IPS DF 4.7 (cell line): ENCODE results near the gene AMBRA1.

Experiments used
- DNase-seq: peaks from one replicate; pipeline ENCODE4 v3.0.0-alpha.2; 2013; ENCODE audit warnings: low spot score; ENCODE audit errors: extremely low read depth

Gene AMBRA1

GRCh38 chr11:46402957-46403902 lies 190.6 kb downstream of the AMBRA1 start:
- no peak for DNase-seq

GRCh38 chr11:46397526-46397925 lies 196.3 kb downstream of the AMBRA1 start:
- no peak for DNase-seq

- no peak for DNase-seq
Measured at GRCh38 chr11:46393759-46394158, 200.1 kb downstream of the AMBRA1 start.

GRCh38 chr11:46393231-46393616 lies 200.6 kb downstream of the AMBRA1 start:
- no peak for DNase-seq

GRCh38 chr11:46392421-46393230 lies 201.2 kb downstream of the AMBRA1 start:
- DNase-seq = no peak

GRCh38 chr11:46391578-46392420 lies 202.0 kb downstream of the AMBRA1 start, which contains the start of gene CHRM4:
TSS of gene CHRM4 (minus strand) at chr11:46391776. CDS start at chr11:46386557, 5,219 bp downstream.
- DNase-seq = no peak

- DNase-seq = no peak
Measured at GRCh38 chr11:46391186-46391577, 202.6 kb downstream of the AMBRA1 start.

- DNase-seq = no peak
Measured at GRCh38 chr11:46390331-46391171, 203.3 kb downstream of the AMBRA1 start.

- no peak for DNase-seq
Measured at GRCh38 chr11:46389450-46390330, 204.1 kb downstream of the AMBRA1 start.

DNA sequence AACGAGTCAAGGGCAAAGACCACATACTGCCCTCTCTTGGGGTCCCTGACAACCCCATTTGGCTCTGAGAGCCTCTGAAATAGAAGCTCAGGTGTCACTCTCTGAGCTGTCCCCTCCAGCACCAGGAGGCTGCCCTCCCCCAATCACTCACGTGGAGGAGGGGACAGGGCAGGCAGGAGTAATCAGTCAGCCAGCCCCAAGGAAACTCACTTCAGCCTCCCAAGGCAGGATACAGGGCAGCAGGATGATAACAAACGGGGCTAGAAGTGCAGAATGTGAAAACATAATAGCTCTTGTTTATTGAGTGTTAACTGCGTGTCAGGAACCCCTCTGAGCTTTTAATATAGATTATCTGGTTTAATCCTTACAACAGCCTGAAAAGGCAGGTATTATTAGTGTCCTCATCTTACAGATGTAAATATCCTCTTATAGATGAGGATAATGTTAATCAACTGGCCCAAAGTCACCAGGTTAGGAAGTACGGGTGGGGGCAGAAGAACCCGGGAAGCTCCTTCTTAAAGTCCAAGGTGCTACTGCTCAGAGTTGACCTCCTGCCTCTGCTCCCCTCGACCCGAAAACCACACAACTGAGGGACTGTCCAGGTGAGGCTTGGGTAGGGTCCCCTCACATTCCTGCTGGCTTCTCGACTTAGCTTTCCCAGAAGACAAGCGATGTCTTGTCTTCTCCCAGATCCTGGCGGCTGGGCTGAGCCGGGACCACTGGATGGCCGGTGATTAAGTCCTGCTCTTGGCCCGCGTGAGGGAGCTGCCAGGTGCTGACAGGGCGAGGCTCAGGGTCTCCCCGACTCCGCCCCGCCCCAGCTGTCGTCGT lies 205.0 kb downstream of the AMBRA1 start:
- no peak for DNase-seq

DNA sequence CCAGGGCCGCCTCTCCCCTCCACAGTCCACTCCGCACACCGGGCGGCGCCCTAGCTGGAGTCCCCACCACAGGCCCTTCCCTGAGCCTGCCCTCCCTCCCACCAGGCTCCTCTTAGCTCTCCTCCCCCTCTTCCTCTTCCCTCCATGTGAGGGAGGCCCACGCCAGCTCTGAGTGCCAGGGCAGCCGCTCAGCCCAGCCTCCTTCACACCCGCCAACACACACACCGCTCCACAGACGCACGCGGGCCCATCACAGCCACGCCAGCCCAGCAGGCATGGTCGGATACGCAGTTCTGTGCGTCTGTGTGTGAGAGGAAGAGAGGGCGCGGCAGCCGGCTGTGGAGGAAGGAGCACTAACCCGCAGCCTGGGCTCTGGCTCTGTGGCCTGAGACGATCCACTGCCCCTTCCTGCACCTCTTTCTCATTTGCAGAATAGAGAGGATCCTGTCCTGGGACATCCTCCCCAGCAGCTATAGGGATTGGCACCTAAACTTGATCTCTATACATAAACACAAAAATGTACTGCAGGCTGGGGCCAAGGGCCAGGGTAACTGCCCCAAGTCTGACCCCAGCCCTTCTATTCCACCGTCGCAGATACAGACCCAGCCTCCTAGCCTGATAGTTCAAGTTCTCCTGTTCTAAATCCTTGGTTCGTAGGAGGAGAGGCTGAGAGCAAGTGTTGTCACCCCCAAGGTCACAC lies 205.8 kb downstream of the AMBRA1 start:
- DNase-seq = no peak

- DNase-seq = no peak
Measured at GRCh38 chr11:46387456-46387855, 206.4 kb downstream of the AMBRA1 start.

DNA sequence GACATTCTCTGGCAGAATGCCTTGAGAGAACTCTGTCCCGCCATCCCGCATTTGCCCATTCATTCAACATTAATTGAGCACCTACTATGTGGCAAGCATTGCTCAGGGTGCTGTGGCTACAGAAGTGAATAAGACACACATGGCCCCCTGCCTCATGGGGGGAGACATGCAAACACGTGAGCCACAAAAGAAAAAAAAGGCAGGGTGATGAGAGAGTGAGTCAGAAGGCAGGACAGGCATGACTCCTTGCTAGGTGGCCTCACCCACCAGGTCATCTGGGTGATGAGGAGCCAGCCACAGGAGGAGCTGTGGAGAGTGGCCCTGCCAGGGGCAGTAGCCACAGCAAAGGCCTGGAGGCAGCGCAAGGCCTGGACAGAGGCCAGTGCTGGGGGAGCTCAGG lies 207.1 kb downstream of the AMBRA1 start:
- no peak for DNase-seq

- DNase-seq = no peak
Measured at GRCh38 chr11:46386005-46386578, 207.7 kb downstream of the AMBRA1 start.

DNA sequence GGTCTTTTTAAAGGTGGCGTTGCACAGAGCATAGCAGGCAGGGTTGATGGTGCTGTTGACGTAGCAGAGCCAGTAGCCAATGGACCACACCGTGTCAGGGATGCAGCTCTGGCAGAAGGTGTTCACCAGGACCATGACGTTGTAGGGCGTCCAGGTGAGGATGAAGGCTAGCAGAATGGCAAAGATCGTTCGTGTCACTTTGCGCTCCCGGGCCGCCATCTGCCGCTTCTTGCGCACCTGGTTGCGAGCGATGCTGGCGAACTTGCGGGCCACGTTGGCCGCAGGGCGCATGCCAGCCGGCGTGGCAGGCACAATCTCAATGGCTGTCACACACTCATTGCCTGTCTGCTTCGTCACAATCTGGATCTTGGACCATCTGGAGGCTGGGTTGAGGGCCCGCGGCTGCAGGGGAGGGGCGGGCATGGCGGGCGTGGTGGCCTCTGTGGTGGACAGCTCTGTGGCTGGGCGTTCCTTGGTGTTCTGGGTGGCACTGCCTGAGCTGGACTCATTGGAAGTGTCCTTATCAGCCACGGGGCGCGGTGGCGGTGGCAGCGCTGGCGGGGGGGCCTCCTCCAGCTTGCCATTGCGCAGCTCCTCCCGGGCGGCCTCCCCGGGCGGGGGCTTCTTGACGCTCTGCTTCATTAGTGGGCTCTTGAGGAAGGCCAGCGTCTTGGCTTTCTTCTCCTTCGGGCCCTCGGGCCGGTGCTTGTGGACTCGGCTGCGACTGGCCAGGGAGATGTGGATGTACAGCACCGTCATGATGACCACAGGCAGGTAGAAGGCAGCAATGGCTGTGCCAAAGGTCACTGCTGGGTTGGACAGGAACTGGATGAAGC lies 208.4 kb downstream of the AMBRA1 start:
- DNase-seq = no peak

- no peak for DNase-seq
Measured at GRCh38 chr11:46383974-46384701, 209.7 kb downstream of the AMBRA1 start.
